ENCODE data around the gene INPP5A.

INPP5A gene

DNA sequence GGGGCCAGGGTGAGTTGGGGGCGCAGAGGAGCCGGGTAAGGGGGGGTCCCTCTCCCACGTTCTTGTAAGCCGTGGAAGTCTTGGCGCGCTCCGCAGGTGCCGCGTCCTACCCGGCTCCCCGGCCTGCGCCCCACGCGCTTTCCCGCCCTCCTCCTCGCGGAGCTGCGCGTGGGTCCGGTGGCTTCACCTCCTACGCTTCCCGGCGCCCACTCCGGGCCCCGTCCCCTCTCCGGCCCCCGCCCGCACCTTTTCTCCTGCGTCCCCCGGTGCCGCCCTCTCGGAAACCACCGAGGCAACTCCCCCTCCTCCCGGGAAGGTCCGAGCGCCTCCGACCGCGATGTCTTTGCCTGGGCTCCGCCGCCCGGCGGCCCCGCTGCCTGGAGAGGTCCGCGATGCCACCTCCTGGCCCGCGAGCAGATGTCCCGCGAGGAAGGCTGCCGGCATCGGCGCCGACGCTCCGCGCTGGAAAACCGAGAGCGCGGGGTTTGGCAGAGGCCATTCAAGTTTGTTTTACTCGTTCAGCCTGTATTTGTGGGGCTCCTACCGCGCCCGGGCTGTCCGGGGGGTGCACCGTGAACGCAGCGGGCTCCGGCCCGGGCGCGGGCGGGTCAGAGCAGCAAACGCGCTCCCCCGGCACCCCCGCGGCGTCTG is 250.7 kb downstream of the INPP5A start:
- H3K4me3 ChIP-seq (ENCODE audit: low read length) = no peak overlapping the region

DNA sequence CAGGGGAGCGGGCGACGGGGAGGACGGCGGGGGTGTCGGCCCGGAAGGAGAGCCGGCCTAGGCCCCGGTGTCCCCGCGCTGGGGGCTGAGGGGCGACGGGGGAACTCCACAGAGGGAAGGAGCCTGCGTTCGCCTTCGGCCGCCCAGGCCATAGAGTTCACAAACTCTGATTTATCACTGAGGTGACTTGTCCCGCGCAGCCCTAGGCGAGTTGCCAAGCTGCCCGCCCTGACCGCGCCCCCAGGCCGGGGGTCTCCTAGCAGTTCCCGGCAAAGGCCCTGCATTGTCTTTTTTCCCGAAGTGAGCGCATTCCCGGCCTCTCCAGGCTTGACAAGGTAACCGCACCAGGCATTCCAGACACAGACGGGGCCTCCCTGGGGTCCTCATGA is 251.2 kb downstream of the INPP5A start:
- Histone ChIP-seq H3K27me3 (replicated peaks; ENCODE audit: insufficient read depth, low read length) (no peaks in the 10 kb centered on the region), H3K4me3 (ENCODE audit: low read length) (no peak overlapping the region), H3F3A (ENCODE audit: insufficient read depth, low read length) (no peaks in the 10 kb centered on the region)

More for the DNA sequence above, 250.7 kb downstream of the INPP5A start:
- no peaks in the 10 kb centered on the region for H3K9me2 ChIP-seq (replicated peaks; ENCODE audit: insufficient read depth, low read length)
- no peak overlapping the region for H3K27ac ChIP-seq (ENCODE audit: low read length)
- no peaks in the 10 kb centered on the region for H3K79me2 ChIP-seq (ENCODE audit: low read length)
- H4K20me1 ChIP-seq (ENCODE audit: insufficient read depth, low read length) = no peaks in the 10 kb centered on the region
- H3K36me3 ChIP-seq (replicated peaks; ENCODE audit: insufficient read depth, low read length) = no peaks in the 10 kb centered on the region
- no peaks in the 10 kb centered on the region for H3K27me3 ChIP-seq (replicated peaks; ENCODE audit: insufficient read depth, low read length)
- TF ChIP-seq EZH2phosphoT487 (IDR thresholded peaks at IDR 0.05; ENCODE audit: low read length) (no peak), EZH2 (optimal IDR thresholded peaks at IDR 0.05; ENCODE audit: low read depth, low read length) (no peak)
- TF ChIP-seq, protein P1, sequence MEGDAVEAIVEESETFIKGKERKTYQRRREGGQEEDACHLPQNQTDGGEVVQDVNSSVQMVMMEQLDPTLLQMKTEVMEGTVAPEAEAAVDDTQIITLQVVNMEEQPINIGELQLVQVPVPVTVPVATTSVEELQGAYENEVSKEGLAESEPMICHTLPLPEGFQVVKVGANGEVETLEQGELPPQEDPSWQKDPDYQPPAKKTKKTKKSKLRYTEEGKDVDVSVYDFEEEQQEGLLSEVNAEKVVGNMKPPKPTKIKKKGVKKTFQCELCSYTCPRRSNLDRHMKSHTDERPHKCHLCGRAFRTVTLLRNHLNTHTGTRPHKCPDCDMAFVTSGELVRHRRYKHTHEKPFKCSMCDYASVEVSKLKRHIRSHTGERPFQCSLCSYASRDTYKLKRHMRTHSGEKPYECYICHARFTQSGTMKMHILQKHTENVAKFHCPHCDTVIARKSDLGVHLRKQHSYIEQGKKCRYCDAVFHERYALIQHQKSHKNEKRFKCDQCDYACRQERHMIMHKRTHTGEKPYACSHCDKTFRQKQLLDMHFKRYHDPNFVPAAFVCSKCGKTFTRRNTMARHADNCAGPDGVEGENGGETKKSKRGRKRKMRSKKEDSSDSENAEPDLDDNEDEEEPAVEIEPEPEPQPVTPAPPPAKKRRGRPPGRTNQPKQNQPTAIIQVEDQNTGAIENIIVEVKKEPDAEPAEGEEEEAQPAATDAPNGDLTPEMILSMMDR (IDR thresholded peaks at IDR 0.05; ENCODE audit: low read length) = no peak
- no peak overlapping the region for H3K4me2 ChIP-seq (ENCODE audit: low read depth, low read length)
- H2AFZ ChIP-seq (ENCODE audit: low read length) = no peak overlapping the region
- H3K4me1 ChIP-seq (ENCODE audit: low read length) = no peaks in the 10 kb centered on the region
- DNase-seq = no peak
- no peak overlapping the region for H3K9ac ChIP-seq (ENCODE audit: low read length)
- no peaks in the 10 kb centered on the region for H3K9me3 ChIP-seq (replicated peaks; ENCODE audit: insufficient read depth, low read length)
- H3F3A ChIP-seq (ENCODE audit: insufficient read depth, low read length) = no peaks in the 10 kb centered on the region

DNA sequence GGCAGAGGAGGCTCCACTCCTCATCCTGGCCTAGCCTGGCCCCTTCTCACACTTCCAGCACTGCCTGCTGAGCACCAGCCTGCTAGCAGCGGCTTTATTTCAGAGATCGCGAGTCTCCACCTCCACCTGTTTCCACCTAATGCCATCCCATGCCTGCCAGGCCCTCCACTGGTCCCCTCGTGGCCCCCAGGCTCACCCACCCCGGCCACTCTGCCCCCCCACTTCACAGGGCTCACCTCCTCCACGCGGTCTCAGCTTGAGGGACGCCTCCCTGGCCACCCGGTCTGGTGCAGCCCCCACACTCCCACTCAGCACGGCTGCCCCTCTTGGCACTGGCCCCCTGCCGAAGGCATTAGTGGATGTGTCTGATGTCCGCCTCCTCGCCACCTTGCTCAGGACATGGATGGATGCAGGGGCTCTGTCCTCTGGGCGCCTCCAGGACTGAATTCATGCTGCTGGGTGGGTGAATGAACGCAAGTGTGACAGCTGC is 252.1 kb downstream of the INPP5A start:
- Histone ChIP-seq H3K79me2 (ENCODE audit: low read length) (no peaks in the 10 kb centered on the region), H3F3A (ENCODE audit: insufficient read depth, low read length) (no peaks in the 10 kb centered on the region), H3K4me2 (ENCODE audit: low read depth, low read length) (no peak overlapping the region), H3K27ac (ENCODE audit: low read length) (no peak overlapping the region), H3K9me2 (replicated peaks; ENCODE audit: insufficient read depth, low read length) (no peaks in the 10 kb centered on the region), H4K20me1 (ENCODE audit: insufficient read depth, low read length) (no peaks in the 10 kb centered on the region), H3K36me3 (replicated peaks; ENCODE audit: insufficient read depth, low read length) (no peaks in the 10 kb centered on the region), H3K27me3 (replicated peaks; ENCODE audit: insufficient read depth, low read length) (no peaks in the 10 kb centered on the region), H3K4me3 (ENCODE audit: low read length) (no peak overlapping the region), H3K9ac (ENCODE audit: low read length) (no peak overlapping the region), H2AFZ (ENCODE audit: low read length) (no peak overlapping the region), H3K9me3 (replicated peaks; ENCODE audit: insufficient read depth, low read length) (no peaks in the 10 kb centered on the region), H3K4me1 (ENCODE audit: low read length) (no peaks in the 10 kb centered on the region)
- TF ChIP-seq EZH2phosphoT487 (IDR thresholded peaks at IDR 0.05; ENCODE audit: low read length) = no peak
- no peak for TF ChIP-seq EZH2 (optimal IDR thresholded peaks at IDR 0.05; ENCODE audit: low read depth, low read length)
- TF ChIP-seq, protein P1 (IDR thresholded peaks at IDR 0.05; ENCODE audit: low read length) = no peak
- no peak for DNase-seq

More for the DNA sequence above, 251.2 kb downstream of the INPP5A start:
- Histone ChIP-seq H3K79me2 (ENCODE audit: low read length) (no peaks in the 10 kb centered on the region), H3K4me1 (ENCODE audit: low read length) (no peaks in the 10 kb centered on the region), H3K9me2 (replicated peaks; ENCODE audit: insufficient read depth, low read length) (no peaks in the 10 kb centered on the region), H3K4me2 (ENCODE audit: low read depth, low read length) (no peak overlapping the region), H3K36me3 (replicated peaks; ENCODE audit: insufficient read depth, low read length) (no peaks in the 10 kb centered on the region), H4K20me1 (ENCODE audit: insufficient read depth, low read length) (no peaks in the 10 kb centered on the region), H2AFZ (ENCODE audit: low read length) (no peak overlapping the region), H3K9me3 (replicated peaks; ENCODE audit: insufficient read depth, low read length) (no peaks in the 10 kb centered on the region), H3K27ac (ENCODE audit: low read length) (no peak overlapping the region), H3K9ac (ENCODE audit: low read length) (no peak overlapping the region)
- no peak for DNase-seq
- TF ChIP-seq EZH2phosphoT487 (IDR thresholded peaks at IDR 0.05; ENCODE audit: low read length) (no peak), EZH2 (optimal IDR thresholded peaks at IDR 0.05; ENCODE audit: low read depth, low read length) (no peak)
- TF ChIP-seq, protein P1 (IDR thresholded peaks at IDR 0.05; ENCODE audit: low read length) = no peak
